ENCODE measurements around the gene WRAP73. TPM values are rescaled to one million over a fixed set of nuclear protein-coding genes. Genes with fewer than 3 reads are reported as not detected.

WRAP73 gene
- total and polyA plus RNA-seq, 9 of the 15 experiments (the other 6 are each of a cell fraction or from before 2014, with no cell fraction given) = 4.3 to 51.8 (median 30.1) TPM

DNA sequence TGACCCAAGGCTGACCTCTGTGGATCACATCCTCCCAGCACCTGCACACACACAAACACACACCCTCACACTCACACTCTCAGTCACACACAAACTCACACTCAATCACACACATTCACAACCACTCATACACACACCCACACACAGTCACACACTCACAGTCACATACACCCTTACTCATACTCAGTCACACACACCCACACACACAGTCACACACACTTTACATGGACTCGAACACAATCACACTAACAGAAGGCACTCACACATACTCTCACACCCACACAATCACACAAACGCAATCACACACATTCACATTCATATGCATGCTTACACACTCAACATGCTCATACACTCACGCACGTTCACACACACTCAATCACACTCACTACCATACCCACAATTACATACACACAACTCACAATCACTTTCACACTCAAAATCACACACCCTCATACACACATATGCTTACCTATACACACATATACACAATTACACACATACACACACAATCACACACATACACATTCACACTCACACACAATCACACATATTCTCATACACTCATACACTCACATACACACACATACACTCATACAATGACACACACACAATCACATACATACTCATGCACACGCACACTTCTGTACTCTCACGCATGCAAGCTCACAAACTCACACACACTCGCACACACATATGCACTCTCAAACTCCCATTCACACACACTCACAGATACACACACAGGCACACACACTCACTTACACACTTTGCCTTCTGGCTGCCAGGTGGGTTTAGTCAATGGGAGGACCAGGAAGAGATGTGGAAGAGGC, 44.7 kb downstream of the WRAP73 start (continued):
- TF ChIP-seq, protein P1, sequence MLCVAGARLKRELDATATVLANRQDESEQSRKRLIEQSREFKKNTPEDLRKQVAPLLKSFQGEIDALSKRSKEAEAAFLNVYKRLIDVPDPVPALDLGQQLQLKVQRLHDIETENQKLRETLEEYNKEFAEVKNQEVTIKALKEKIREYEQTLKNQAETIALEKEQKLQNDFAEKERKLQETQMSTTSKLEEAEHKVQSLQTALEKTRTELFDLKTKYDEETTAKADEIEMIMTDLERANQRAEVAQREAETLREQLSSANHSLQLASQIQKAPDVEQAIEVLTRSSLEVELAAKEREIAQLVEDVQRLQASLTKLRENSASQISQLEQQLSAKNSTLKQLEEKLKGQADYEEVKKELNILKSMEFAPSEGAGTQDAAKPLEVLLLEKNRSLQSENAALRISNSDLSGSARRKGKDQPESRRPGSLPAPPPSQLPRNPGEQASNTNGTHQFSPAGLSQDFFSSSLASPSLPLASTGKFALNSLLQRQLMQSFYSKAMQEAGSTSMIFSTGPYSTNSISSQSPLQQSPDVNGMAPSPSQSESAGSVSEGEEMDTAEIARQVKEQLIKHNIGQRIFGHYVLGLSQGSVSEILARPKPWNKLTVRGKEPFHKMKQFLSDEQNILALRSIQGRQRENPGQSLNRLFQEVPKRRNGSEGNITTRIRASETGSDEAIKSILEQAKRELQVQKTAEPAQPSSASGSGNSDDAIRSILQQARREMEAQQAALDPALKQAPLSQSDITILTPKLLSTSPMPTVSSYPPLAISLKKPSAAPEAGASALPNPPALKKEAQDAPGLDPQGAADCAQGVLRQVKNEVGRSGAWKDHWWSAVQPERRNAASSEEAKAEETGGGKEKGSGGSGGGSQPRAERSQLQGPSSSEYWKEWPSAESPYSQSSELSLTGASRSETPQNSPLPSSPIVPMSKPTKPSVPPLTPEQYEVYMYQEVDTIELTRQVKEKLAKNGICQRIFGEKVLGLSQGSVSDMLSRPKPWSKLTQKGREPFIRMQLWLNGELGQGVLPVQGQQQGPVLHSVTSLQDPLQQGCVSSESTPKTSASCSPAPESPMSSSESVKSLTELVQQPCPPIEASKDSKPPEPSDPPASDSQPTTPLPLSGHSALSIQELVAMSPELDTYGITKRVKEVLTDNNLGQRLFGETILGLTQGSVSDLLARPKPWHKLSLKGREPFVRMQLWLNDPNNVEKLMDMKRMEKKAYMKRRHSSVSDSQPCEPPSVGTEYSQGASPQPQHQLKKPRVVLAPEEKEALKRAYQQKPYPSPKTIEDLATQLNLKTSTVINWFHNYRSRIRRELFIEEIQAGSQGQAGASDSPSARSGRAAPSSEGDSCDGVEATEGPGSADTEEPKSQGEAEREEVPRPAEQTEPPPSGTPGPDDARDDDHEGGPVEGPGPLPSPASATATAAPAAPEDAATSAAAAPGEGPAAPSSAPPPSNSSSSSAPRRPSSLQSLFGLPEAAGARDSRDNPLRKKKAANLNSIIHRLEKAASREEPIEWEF (CRISPR knock-in tag; IDR thresholded peaks at IDR 0.05) = no peak
- TF ChIP-seq, protein P2, sequence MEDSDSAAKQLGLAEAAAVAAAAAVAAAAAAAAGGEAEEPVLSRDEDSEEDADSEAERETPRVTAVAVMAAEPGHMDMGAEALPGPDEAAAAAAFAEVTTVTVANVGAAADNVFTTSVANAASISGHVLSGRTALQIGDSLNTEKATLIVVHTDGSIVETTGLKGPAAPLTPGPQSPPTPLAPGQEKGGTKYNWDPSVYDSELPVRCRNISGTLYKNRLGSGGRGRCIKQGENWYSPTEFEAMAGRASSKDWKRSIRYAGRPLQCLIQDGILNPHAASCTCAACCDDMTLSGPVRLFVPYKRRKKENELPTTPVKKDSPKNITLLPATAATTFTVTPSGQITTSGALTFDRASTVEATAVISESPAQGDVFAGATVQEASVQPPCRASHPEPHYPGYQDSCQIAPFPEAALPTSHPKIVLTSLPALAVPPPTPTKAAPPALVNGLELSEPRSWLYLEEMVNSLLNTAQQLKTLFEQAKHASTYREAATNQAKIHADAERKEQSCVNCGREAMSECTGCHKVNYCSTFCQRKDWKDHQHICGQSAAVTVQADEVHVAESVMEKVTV (CRISPR knock-in tag; IDR thresholded peaks at IDR 0.05) = no peak
- TF ChIP-seq, protein P3, sequence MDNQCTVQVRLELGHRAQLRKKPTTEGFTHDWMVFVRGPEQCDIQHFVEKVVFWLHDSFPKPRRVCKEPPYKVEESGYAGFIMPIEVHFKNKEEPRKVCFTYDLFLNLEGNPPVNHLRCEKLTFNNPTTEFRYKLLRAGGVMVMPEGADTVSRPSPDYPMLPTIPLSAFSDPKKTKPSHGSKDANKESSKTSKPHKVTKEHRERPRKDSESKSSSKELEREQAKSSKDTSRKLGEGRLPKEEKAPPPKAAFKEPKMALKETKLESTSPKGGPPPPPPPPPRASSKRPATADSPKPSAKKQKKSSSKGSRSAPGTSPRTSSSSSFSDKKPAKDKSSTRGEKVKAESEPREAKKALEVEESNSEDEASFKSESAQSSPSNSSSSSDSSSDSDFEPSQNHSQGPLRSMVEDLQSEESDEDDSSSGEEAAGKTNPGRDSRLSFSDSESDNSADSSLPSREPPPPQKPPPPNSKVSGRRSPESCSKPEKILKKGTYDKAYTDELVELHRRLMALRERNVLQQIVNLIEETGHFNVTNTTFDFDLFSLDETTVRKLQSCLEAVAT (IDR thresholded peaks at IDR 0.05) = peak in 1 of 2 experiments; percentile 65; a peak in 3 of 4 replicates
- no peak for TF ChIP-seq ZFP1 (CRISPR knock-in tag; IDR thresholded peaks at IDR 0.05)
- TF ChIP-seq, protein P4, sequence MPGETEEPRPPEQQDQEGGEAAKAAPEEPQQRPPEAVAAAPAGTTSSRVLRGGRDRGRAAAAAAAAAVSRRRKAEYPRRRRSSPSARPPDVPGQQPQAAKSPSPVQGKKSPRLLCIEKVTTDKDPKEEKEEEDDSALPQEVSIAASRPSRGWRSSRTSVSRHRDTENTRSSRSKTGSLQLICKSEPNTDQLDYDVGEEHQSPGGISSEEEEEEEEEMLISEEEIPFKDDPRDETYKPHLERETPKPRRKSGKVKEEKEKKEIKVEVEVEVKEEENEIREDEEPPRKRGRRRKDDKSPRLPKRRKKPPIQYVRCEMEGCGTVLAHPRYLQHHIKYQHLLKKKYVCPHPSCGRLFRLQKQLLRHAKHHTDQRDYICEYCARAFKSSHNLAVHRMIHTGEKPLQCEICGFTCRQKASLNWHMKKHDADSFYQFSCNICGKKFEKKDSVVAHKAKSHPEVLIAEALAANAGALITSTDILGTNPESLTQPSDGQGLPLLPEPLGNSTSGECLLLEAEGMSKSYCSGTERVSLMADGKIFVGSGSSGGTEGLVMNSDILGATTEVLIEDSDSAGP (CRISPR knock-in tag; IDR thresholded peaks at IDR 0.05) = 0 out of 2 replicates have a peak, but pooled peaks have one; percentile 32
- TF ChIP-seq ZFPM2 (CRISPR knock-in tag; IDR thresholded peaks at IDR 0.05) = no peak
- TF ChIP-seq FOXJ2 (tag; IDR thresholded peaks at IDR 0.05) = no peak
- TF ChIP-seq, protein P5, sequence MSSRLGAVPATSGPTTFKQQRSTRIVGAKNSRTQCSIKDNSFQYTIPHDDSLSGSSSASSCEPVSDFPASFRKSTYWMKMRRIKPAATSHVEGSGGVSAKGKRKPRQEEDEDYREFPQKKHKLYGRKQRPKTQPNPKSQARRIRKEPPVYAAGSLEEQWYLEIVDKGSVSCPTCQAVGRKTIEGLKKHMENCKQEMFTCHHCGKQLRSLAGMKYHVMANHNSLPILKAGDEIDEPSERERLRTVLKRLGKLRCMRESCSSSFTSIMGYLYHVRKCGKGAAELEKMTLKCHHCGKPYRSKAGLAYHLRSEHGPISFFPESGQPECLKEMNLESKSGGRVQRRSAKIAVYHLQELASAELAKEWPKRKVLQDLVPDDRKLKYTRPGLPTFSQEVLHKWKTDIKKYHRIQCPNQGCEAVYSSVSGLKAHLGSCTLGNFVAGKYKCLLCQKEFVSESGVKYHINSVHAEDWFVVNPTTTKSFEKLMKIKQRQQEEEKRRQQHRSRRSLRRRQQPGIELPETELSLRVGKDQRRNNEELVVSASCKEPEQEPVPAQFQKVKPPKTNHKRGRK (tag; IDR thresholded peaks at IDR 0.05) = no peak
- no peak for TF ChIP-seq ARID1B (IDR thresholded peaks at IDR 0.05)
- TF ChIP-seq ZNF311 (CRISPR knock-in tag; IDR thresholded peaks at IDR 0.05) = no peak
- TF ChIP-seq BRCA1 (IDR thresholded peaks at IDR 0.05) = no peak
- TF ChIP-seq BRCA1 (CRISPR knock-in tag; IDR thresholded peaks at IDR 0.05) = no peak
- TF ChIP-seq, protein P6, sequence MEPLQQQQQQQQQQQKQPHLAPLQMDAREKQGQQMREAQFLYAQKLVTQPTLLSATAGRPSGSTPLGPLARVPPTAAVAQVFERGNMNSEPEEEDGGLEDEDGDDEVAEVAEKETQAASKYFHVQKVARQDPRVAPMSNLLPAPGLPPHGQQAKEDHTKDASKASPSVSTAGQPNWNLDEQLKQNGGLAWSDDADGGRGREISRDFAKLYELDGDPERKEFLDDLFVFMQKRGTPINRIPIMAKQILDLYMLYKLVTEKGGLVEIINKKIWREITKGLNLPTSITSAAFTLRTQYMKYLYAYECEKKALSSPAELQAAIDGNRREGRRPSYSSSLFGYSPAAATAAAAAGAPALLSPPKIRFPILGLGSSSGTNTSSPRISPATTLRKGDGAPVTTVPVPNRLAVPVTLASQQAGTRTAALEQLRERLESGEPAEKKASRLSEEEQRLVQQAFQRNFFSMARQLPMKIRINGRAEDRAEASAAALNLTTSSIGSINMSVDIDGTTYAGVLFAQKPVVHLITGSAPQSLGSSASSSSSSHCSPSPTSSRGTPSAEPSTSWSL (CRISPR knock-in tag; IDR thresholded peaks at IDR 0.05; ENCODE audit: borderline replicate concordance) = no peak
